CD4-positive, alpha-beta T cell treated with Interleukin-10 for 1 hour (primary cell): Measurements from ENCODE around the gene TMEM53.

Experiments
- DNase-seq: peaks from one replicate; pipeline ENCODE4 v3.0.0-alpha.2; 2020

TMEM53 gene

DNA sequence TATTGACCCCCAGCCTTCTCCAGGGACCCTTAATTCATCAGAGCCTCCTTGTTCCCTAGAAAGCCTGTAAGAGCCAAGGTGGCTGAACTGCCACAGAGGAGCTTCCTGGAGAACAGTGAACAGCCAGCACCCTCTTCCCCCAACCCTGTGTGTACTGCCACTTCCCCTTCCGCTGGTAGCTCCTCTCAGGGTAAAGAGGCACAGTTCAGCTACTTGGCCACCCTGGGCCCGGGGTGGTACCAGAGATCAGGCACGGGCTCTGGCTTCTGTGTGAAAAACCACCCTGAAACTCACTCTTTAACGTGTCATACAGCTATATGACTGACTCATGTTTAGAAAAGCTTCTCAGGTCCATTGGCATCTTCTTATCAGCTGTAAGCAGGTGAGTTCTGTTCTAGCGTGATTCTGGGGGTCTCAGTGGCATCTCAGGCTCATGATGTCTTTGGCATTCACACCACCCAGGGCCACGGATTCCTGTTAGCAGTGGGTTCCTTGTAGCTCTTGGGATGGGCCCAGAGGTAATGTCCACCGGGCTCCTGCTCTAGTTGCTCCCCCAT, 22.6 kb upstream of the TMEM53 start:
- peak; percentile 42 for DNase-seq

DNA sequence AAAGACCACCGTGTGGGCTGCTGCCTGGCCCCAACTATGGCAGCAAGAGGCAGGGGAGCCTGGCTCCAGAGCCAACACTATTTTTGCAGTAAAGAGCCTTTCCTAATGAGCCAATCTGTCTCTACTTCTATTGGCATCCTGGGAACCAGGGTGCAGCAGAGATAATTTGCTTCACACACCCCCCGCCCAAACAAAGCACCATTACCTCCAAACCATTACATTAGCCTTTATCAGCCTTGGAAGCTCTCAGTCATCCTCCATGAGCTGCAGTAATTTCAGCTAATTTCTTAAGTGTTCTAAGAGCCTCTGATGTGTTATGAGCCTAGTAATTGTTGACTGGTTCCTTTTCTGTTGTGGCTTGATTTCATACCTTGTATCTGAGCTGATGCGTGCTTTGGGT, 21.8 kb upstream of the TMEM53 start:
- DNase-seq = no peak

DNA sequence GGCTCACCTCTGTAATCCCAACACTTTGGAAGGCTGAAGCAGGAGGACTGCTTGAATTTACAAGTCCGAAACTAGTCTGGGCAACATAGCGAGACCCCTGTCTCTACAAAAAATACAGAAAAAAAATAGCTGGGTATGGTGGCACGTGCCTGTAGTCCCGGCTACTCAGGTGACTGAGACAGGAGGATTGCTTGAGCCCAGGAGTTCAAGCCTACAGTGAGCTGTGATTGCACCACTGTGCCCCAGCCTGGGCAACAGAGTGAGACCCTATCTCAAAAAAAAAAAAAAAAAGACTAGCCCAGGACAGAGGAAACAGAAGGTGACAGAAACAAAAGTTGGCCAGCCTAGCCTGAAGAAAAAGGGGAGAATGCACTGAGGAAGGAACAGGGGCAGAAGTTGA, 21.4 kb upstream of the TMEM53 start:
- no peak for DNase-seq

DNA sequence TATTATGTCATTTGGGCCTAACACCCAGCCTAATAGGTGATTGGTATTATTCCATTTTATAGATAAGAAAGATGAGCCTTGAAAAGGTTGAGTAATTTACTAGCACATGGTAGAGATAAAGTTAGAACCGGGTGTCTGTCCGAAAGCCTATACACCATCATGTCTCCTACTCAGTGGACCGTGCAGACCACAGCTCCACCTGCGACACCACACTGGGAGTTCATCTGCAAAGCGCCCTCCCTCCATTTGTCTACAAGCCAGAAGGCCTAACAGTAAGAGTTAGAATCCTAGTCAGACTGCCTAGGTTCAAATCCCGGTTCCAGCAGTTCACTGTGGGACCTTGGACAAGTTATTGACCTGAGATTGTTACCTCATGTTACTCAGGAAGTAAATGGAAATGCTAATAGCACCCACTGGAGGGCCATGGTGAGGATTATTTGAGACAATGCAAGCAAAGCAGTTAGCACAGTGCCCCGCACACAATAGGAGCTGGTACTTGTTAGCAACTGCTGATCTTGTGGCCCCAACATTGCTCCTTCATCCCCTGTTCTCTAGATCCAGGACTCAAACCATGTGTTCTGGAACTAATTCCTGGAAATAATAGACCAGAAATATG, 20.7 kb upstream of the TMEM53 start:
- DNase-seq = no peak

DNA sequence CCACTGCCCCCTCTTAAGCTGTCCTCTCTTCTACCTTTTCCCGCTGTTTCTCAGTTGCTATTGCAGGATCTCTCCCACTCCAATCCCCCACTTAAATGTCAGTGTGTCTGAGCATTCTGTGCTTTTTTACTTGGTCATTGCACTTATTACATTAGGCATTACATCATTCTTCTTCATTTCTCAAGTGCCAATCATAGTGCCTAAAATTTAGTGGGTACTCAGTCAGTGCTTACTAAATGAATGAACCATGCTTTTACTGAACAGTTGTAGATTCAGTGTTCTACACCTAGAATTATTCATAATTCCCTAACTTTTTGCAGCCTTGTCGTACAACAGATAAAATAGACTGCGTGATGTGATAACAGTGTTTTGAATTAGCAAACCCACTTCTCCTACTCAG, 19.6 kb upstream of the TMEM53 start:
- no peak for DNase-seq

DNA sequence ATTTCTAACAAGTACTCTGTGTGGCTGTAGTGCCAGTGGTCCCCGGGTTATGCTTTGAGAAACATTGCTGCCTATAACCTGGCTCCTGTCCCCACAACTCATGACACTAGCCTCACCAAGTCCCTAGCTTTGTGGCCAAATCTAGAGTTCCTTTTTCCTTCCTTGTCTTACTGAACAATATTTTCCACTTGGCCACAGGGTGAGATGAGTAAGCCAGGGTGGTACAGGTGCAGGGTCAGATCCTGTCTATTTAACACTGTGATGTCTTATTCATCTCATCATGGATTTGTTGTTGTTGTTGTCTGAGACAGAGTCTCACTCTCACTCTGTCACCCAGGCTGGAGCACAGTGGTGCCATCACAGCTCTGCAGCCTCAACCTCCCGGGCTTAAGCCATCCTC, 18.9 kb upstream of the TMEM53 start:
- no peak for DNase-seq

DNA sequence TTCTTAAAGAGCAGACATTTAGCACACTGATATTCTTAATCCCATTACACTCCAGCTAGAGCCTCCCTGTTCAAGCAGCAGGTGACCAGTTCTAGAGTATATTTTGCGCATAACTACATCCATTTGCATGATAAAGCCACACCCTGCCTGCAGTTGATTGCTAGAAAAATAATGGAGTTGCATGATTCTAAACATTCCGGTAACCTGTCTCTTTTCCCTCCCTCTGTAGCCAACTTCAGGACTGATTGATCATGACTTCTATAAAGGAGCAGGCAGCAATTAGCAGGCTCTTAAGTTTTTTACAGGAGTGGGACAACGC, 15.1 kb upstream of the TMEM53 start:
- no peak for DNase-seq

DNA sequence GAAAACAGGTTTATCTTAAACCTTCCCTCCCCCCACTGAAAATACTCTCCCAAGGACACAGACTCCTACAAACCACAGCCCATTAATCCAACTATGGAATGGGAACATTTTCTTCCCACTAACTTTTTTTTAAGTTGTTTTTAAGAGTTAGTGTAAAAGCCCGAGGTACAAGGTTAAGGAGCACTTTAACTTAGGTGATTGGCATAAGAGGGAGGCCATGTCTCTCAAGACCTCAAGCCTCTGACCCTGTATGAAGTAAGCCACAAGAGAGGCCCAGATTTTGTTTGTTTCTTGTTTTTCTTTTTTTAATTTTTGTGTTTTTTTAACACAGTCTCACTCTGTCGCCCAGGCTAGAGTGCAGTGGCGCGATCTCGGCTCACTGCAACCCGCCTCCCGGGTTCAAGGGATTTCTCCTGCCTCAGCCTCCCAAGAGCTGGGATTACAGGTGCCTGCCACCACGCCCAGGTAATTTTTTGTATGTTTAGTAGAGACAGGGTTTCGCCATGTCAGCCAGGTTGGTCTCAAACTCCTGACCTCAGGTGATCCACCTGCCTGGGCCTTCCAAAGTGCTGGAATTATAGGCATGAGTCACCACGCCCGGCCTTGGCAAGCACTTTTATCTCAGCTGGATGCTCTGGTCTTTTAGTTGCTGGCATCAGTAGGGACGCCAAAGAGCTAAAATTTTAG, 14.6 kb upstream of the TMEM53 start:
- no peak for DNase-seq

DNA sequence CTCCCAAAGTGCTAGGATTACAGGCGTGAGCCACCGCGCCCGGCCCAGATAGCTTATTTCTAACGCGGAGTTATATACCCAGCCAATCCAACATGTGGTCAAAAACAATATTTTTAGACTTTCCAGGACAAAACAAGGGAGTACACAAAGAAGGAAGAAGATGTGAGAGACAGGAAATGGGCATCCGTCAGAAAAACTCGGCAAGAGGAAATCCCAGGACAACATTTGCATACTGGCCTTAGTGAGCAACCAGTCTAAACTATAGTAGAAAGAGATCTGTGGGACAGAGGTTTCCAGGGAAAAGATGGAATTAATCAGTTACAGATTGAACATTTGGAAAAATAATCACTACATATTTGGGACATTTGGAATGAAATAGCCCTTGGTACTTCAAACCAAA, 11.6 kb upstream of the TMEM53 start:
- no peak for DNase-seq

DNA sequence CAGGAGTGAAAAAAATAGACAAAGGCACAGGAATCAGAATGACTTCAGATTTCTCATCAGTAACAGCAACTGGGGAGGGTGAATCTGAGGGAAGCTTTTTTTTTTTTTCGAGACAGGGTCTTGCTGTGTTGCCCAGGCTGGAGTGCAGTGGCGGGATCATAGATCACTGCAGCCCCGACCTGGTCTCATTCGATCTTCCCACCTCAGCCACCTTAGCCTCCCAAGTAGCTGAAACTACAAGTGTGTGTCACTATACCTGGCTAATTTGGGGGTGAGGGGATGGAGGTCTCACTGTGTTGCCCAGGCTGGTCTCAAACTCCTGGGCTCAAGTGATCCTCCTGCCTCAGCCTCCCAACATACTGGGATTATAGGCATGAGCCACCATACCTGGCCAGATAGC, 10.9 kb upstream of the TMEM53 start:
- no peak for DNase-seq

DNA sequence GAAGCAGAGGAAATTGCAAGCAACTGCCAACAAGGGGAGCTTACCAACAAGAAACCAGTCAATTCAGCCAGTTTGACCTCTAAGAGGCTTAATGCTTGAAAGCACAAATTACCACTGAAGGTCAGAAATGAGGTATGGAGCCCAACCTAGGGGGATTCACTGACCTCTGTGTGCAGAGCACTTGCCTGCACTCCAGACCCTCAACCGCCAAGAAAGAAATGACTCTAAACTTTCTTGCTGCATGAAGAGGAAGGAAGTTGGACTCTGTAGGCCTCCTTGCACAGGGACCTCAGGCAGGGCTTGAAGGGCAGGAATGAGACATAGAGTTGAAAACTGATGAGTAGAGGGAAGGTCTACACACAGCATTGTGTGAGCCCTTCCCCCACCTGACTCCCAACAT, 10.2 kb upstream of the TMEM53 start:
- DNase-seq = no peak

DNA sequence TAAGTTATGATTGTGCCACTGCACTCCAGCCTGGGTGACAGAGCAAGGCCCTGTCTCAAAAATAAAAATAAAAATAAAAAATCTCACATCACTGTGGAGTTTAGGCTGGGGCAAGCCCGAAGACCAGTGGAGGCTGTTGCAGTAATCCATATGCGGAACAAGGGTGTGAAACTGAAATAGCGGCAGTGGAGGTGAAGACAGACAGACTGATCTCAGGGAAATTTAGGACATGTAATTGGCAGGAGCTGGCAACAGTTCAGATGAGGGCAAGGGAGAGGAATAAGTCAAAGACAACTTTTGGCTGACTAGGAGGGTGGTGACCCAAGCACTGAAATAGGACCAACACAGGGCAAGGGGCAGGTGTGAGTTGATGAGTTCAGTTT, 8.6 kb upstream of the TMEM53 start:
- no peak for DNase-seq

DNA sequence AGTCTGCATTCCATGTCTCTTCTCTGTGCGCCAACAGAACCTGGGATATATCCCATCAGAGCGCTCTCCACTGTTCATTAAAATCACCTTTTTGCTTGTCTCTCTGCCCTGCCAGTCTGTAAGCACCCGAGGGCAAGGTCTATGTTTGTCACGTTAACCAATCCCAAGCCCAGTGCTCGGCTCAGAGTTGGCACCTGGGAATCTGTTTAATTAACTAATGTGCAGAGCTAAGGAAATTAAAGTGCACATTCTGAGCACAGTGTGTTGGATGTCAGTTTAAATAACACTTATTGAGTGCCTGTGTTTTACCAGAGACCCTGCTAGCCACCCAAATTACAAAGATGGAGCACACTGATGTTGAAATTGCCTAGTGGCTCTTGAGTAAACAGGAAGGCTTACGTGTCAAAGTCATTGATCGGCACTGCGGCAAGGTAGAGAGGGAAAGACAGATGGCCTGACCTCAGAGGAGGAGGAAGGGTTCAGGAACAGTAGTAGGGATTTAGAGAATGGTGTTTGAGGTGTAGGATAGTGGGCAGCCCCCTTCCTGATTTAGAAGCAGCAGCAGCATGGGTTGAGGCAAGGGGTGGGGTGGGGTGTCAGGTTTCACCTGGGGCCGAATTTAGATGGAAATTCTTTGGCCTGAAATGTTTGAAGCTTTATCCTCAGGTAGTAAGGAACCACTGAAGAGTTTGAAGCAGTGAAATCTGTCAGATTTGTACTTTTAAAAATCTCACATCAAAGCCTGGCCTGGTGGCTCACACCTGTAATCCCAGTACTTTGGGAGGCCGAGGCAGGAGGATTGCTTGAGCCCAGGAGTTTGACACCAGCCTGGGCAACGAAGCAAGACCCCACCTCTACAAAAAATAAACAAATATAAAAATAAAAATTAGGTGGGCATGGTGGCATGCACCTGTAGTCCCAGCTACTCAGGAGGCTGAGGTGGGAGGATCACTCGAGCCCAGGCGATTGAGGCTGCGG, 7.9 kb upstream of the TMEM53 start:
- no peak for DNase-seq

DNA sequence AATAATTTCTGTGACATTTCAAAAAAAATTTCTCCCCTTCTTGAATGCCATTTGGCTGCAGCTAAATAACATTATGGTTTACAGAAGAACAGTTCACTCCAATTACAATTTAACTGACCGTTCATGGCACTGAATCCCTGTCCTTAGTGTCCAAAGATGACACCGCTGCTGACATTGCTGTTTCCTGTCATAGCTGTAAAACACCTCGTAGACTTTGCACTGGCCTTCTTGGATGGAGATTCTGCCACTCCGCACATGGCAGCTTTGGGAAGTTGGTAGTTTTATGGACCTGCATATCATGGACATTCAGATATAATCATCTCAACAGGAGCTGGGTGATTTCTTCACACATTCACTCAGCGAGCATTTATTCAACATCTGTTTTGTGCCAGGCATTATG, 5.2 kb upstream of the TMEM53 start:
- no peak for DNase-seq

DNA sequence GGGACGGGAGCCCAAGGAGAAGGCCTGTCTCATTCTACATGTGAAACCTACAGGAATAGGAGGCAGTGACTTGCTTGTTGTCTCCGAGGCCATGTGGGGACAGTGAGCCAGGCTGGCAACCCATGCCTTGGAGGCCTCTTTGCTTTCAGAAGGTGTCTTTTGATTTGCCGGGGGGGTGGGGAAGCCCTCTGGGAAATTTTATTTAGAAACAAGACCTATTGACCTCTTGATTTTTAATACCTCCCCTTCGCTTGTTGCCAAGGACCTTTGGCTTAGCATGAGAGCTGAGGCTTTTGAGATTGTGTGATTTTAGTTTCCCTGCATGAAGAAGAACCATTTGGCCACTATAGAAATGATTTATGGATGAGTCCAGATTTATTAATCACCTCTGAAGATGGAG, 4.3 kb upstream of the TMEM53 start:
- no peak for DNase-seq

DNA sequence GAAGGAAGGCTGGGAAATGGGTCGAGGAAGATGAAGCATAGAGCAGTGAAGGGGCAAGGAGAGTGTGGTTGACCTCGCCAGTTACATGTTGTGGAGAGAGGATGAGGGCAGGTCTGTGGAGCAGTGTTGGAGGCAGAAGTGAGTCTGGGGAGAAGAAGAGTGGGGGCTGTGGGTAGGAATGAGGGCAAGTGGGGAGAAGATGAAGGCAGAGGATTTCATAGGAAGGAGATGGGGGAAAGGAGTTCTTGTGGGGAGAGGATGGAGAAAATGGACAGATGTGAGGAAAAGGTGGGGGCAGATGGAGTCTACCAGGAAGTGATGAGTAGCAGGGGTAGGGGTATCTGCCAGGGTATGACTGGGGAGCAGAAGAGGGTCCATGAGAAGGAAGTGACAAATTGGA, 3.8 kb upstream of the TMEM53 start:
- DNase-seq = no peak

DNA sequence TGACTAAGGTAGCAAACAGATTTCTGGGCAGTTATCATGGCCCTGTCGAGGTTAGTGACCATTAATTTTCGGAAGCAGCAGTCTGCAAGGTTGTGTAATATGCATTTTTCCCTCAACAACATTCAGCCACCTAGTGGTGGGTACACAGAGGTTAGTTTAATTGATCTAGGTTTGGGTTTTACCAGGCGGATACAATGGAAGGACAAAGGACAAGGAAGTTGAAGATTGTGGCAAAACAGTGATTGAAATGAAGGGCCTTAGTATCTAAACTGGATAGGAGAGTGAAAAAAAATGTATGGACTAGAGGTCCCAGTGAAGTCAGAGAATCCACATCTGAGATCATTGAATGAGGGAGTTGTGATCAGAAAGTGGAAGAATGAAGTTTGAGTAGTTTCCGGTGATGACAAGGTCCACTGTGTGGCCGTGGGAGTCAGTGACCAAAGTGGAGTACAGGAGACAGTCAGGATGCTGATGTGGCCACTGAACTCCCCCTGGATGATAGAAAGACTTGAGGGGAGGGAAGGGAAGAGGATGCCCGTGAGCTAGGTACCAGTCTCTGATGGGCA, 3.0 kb upstream of the TMEM53 start:
- peak; percentile 41 for DNase-seq

DNA sequence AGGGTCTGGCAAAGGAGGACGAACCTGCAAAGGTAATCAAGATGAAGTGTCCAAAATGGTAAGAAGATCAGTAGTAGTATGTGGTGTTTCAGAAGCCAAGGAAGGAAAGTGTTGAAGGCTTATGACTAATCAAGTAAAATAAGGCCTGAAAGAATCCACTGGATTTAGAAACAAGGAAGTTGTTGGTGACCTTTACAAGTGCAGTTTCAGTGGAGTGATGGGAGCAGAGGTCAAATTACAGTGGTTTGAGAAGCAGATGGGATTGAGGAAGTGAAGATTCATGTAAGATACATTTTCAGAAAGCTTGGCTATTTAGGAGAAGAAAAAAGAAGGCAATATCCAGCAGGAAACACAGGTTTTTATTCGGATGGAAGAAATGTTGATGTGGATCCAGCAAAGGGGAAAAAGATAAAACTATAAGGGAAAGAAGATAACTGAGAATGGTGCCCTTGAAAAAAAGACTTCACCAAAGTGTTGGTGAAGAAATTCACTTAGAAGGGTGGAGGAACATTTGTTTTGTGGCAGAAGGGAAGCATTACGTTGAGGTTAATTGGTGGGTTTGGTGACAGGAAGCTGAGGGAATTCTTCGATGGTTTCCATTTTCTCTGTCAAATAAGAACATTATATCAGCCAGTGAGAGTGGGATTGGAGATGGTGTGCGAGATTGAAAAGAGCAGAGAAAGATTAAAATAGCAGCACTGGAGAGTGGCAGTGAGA, 2.4 kb upstream of the TMEM53 start:
- no peak for DNase-seq

DNA sequence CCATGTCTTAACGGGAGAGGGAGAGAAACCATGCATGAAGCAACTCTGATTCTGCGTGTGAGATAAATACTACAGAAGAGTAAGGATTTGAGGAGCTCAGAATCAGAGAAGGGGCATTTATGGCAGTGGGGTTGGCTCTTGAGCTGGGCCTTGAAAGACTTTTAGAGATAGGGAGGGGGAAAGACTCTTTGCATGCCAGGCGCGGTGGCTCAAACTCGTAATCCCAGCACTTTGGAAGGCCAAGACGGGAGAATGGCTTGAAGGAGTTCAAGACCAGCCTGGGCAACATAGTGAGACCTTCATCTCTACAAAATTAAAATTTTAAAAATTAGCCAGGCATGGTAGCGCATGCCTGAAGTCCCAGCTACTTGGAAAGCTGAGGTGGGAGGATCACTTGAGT, 905 bp upstream of the TMEM53 start:
- no peak for DNase-seq

DNA sequence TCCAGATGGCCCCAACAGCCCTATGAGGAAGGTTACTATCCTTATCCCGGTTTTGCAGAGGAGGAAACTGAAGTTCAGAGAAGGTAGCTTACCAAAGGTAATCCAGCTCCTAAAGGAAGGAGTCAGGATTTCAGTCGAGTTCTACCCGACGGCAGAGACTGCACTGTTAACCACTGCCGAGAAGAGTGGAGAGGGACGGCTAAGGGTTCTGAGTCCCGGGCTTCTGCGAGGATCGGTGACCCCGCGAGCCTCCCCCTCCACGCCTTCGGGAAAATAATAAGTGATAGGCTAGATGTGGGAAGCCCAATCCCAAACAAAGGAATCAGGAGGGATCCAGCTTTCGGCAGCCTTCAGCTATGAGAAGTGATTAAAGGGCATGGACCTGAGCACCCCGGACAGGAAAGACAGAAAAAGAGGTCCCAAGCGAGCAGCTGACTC, 587 bp downstream of the TMEM53 start:
- DNase-seq = no peak

DNA sequence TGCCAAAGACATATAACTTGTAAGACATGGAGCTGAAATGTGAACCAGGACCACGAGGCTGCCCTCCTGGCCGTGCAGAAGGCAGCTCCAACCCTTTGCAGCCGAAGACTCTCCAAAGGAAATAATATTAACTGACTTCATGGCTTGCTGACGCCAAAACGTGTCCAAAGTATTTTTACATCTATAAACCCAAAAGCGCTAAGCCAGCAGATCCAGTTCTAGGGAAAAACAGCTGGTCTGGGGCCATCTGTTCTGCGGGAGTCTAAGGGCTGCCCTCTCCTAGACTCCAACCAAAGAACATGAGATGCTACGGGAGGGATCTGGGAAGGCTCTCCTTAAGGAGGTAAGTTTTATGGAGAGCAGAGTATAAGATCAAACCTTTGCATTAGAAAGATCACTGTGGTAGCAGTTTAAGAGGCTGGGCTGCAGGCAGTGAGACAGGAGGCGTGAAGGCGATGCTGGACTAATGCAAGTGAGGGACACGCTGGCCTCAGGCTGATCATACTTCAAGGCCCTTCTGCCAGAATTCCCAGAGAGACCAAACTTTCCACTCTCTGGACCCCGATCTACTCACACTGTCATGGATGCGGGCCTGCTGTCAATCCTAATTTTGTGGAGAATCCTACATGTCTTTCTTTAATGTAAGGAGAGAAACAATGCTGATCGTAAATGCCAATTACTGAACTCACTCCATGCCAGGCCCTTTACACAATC, 1.2 kb downstream of the TMEM53 start:
- DNase-seq = no peak
